GM12891 (cell line): Measurements from ENCODE around the gene KIFAP3.

ENCODE experiments used
- POLR2A ChIP-seq: IDR thresholded peaks from 2 replicates; pipeline ENCODE4 v1.6.1; 2011; ENCODE audit warnings: low read depth, low read length, control low read depth
- TAF1 ChIP-seq: IDR thresholded peaks from 2 replicates; pipeline ENCODE4 v1.6.1; 2011; ENCODE audit warnings: low read depth, low read length, control low read depth

DNA sequence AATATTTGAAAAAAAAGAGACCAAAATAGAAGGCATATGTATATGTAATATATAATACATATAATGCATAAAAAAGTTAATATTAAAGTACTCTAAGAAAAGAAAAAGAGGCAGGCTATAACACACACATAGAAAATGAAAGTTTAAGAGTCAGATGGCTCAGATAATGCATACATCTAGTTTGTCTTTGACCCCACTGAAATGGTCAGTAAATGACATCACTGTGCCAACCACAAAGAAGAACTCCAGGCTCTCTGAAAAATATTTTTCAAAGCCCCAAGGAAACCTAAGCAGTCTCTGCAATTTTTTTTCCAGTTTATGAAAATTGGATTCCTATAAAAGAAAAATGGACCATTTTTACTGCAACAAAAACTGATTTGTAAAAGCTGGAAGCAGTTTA lies 125.4 kb downstream of the KIFAP3 start:
- TF ChIP-seq POLR2A = no peak
- TF ChIP-seq TAF1 = no peak
